Measurements from ENCODE around the gene TNNT3. TPM values are rescaled to one million over a fixed set of nuclear protein-coding genes. Genes with fewer than 3 reads are reported as not detected.

TNNT3 gene
- total RNA-seq, 1 donor from 2014 or later: not detected

- Mint-ChIP-seq H3K9me3 (ENCODE audit: low read depth) (no peaks in the 10 kb centered on the region), H3K4me1 (ENCODE audit: low read depth) (no peaks in the 10 kb centered on the region), H3K4me3 (ENCODE audit: low read depth) (no peak overlapping the region), H3K27ac (no peak overlapping the region), H3K36me3 (ENCODE audit: insufficient read depth) (no peaks in the 10 kb centered on the region), H3K27me3 (no peaks in the 10 kb centered on the region)
- no peak for TF ChIP-seq CTCF (IDR thresholded peaks at IDR 0.05; ENCODE audit: unreplicated experiment)
- no peak for DNase-seq (ENCODE audit: low spot score, unreplicated experiment)
Measured at GRCh38 chr11:1964348-1964747, 44.8 kb downstream of the TNNT3 start.

- Mint-ChIP-seq H3K9me3 (ENCODE audit: low read depth) (no peaks in the 10 kb centered on the region), H3K36me3 (ENCODE audit: insufficient read depth) (no peaks in the 10 kb centered on the region), H3K27ac (no peak overlapping the region), H3K4me3 (ENCODE audit: low read depth) (no peak overlapping the region), H3K4me1 (ENCODE audit: low read depth) (no peaks in the 10 kb centered on the region), H3K27me3 (no peaks in the 10 kb centered on the region)
- no peak for DNase-seq (ENCODE audit: low spot score, unreplicated experiment)
- no peak for TF ChIP-seq CTCF (IDR thresholded peaks at IDR 0.05; ENCODE audit: unreplicated experiment)
Measured at GRCh38 chr11:1964955-1965354, 45.5 kb downstream of the TNNT3 start.

GRCh38 chr11:1966531-1966930 is 47.0 kb downstream of the TNNT3 start:
- no peak for DNase-seq (ENCODE audit: low spot score, unreplicated experiment)
- H3K4me1 Mint-ChIP-seq (ENCODE audit: low read depth): no peaks in the 10 kb centered on the region
- H3K4me3 Mint-ChIP-seq (ENCODE audit: low read depth): no peak overlapping the region
- no peaks in the 10 kb centered on the region for H3K9me3 Mint-ChIP-seq (ENCODE audit: low read depth)
- no peaks in the 10 kb centered on the region for H3K27me3 Mint-ChIP-seq
- no peak overlapping the region for H3K27ac Mint-ChIP-seq
- no peak for TF ChIP-seq CTCF (IDR thresholded peaks at IDR 0.05; ENCODE audit: unreplicated experiment)
- no peaks in the 10 kb centered on the region for H3K36me3 Mint-ChIP-seq (ENCODE audit: insufficient read depth)

- Mint-ChIP-seq H3K36me3 (ENCODE audit: insufficient read depth) (no peaks in the 10 kb centered on the region), H3K4me3 (ENCODE audit: low read depth) (no peak overlapping the region), H3K27me3 (no peaks in the 10 kb centered on the region), H3K27ac (no peak overlapping the region), H3K9me3 (ENCODE audit: low read depth) (no peaks in the 10 kb centered on the region), H3K4me1 (ENCODE audit: low read depth) (no peaks in the 10 kb centered on the region)
- no peak for DNase-seq (ENCODE audit: low spot score, unreplicated experiment)
- TF ChIP-seq CTCF (IDR thresholded peaks at IDR 0.05; ENCODE audit: unreplicated experiment): no peak
Measured at GRCh38 chr11:1967641-1968225, 48.2 kb downstream of the TNNT3 start.

- Mint-ChIP-seq H3K36me3 (ENCODE audit: insufficient read depth) (no peaks in the 10 kb centered on the region), H3K27me3 (no peaks in the 10 kb centered on the region)
Measured at GRCh38 chr11:1968454-1969002, 49.0 kb downstream of the TNNT3 start.

More at GRCh38 chr11:1968454-1969002, 49.0 kb downstream of the TNNT3 start:
- Mint-ChIP-seq H3K4me1 (ENCODE audit: low read depth) (no peaks in the 10 kb centered on the region), H3K27ac (no peak overlapping the region), H3K4me3 (ENCODE audit: low read depth) (no peak overlapping the region), H3K9me3 (ENCODE audit: low read depth) (no peaks in the 10 kb centered on the region)
- no peak for TF ChIP-seq CTCF (IDR thresholded peaks at IDR 0.05; ENCODE audit: unreplicated experiment)
- no peak for DNase-seq (ENCODE audit: low spot score, unreplicated experiment)

Measured in progenitor cell of endocrine pancreas (in vitro differentiated cells).